Myocyte (in vitro differentiated cells): ENCODE data around the gene PECR. TPM values are rescaled to one million over a fixed set of nuclear protein-coding genes. Genes with fewer than 3 reads are reported as not detected.
"Not testable (repeated sequence)": the region's sequence is repeated elsewhere in the genome, so short reads cannot be mapped to it uniquely, and the experiment has no call there.

Source experiments
- DNase-seq: peaks from one replicate; pipeline ENCODE4 v3.0.0-alpha.2; 2012; ENCODE audit warnings: low read depth
- total RNA-seq: library from RNA; depleted of rRNA; stranded (reverse); fragments of >200 nt; gene quantifications from 2 replicates; pipeline ENCODE4 v1.2.3, GENCODE V29; 2014

PECR gene
- total RNA-seq, 1 donor from 2014 or later = 13.7 TPM

DNA sequence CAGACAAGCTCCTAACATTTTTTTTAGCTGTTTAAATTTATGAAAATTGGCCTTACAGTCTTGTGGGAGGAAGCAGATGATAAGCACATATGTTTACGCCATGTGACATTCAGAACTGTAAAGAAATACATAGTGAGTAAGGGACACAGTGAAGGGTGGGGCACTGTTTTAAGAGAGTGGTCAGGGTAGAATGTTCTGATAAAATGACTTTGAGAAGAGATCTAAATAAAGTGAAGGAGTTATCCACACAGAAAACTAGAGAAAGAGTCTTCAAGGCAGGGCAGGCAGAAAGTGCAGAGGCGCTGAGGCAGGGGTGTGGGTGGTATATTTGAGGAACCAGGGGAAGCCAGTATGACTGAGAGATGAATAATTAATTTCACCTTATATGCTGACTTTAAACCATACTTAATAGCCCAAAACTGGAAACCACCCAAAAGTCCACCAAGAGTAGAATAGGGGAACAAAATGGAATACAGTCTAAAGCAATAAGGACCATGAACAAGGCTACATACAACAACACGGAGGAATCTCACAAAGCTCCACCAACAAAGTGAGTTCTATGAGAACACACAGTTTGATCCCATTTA lies 76.8 kb downstream of the PECR start:
- DNase-seq = no peak

DNA sequence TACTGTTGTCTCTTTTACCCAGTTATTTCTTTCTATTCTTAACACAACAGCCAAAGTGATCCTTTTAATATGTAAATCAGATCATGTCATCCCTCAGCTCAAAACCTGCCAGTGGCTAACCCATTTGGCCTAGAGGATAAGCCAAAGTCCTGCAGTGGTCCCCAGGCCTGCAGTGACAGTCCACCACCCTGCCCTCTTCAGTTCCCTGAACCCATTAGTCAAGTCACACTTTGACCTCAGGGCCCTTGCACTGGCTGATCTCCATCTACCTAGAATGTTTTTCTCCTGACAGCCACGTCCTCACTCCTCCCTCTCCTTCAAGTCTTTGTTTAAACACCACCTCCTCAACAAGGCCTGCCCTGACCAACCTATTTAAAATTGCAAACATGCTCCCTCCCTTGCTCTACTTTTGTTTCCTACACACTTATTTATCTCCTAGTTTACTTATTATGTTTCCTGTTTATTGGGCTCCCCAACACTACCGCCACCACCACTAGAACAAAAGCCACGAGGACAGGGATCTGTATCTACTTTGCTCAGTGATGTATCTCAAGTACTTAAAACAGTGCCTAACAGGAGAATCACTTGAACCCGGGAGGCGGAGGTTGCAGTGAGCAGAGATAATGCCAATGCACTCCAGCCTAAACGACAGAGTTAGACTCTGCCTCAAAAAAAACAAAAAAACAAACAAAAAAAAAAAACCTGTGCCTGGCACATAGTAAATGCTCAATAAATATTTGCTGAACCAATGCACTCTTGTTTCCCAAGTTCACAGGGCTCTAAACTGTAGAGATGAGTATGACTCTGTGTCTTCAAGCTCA lies 77.5 kb downstream of the PECR start:
- DNase-seq = no peak

- DNase-seq = no peak
Measured at GRCh38 chr2:216002693-216003092, 78.9 kb downstream of the PECR start.

DNA sequence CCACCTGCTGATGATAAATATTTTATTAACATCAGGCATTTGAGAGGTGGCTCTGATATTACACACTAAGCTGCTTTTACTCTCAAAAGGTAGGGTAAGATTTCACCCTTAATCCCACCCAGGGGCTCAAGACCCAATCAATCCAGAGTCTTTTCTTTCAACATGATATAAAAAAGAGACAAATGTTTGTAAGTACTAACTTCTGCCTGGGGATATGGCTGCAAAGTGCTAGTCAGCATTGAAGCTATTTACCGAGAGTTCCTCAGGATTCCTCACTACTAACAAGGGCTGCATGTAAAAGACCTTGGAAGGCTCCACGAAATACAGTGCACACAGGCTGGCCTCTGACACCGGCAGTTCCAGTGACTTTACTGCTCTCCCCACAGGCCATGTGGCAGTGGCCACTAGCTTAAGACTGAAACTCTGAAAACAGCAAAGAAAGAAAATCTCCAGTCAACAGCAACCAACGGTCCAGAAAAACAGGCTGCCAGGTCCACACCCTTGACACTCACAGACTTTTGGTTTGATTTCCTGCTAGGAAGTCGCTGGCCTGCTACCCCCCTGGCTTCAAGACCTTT lies 79.4 kb downstream of the PECR start:
- DNase-seq = no peak

GRCh38 chr2:216001216-216002100 lies 80.2 kb downstream of the PECR start:
- no peak for DNase-seq

GRCh38 chr2:215998636-215999035 lies 83.0 kb downstream of the PECR start:
- DNase-seq = no peak

- no peak for DNase-seq
Measured at GRCh38 chr2:215997219-215997618, 84.4 kb downstream of the PECR start.

- no peak for DNase-seq
Measured at GRCh38 chr2:215994911-215995310, 86.7 kb downstream of the PECR start.

DNA sequence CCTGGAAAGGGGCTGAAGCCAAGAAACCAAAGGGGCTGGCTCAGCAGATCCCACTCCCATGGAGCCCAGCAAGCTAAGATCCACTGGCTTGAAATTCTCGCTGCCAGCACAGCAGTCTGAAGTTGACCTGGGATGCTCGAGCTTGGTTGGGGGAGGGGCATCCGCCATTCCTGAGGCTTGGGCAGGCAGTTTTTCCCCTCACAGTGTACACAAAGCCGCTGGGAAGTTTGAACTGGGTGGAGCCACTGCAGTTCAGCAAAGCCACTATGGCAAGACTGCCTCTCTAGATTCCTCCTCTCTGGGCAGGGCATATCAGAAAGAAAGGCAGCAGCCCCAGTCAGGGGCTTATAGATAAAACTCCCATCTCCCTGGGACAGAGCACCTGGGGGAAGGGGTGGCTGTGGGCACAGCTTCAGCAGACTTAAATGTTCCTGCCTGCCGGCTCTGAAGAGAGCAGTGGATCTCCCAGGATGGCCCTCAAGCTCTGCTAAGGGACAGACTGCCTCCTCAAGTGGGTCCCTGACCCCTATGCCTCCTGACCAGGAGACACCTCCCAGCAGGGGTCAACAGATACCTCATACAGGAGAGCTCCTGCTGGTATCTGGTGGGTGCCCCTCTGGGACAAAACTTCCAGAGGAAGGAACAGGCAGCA lies 92.9 kb downstream of the PECR start:
- DNase-seq = not testable (repeated sequence)

Other genes with a start within 250 kb of the PECR start
- 28.9 and 31.6 TPM in 2 replicates for gene MREG, start 68.3 kb downstream of the PECR start, total RNA-seq
- 13.8 and 19.4 TPM in 2 replicates for gene TMEM169, start 110 bp upstream of the PECR start, total RNA-seq
- gene XRCC5, start 27.5 kb upstream of the PECR start, total RNA-seq = 278 and 290 TPM in 2 replicates